Heart right ventricle (tissue), 16 donors: ENCODE data around the gene SFTPB. TPM values are rescaled to one million over a fixed set of nuclear protein-coding genes. Genes with fewer than 3 reads are reported as not detected.

ENCODE experiments used
- ATAC-seq, 8 donors: fragments of 200-7000 bp; cut with Tn5 transposase; one replicate each; pipeline ENCODE4 v1.9.1; 2020; ENCODE audit warnings: mild to moderate bottlenecking in 8 of 8, moderate library complexity in 8 of 8, moderate number of reproducible peaks in 1 of 8
- DNase-seq, 2 donors: peaks; one replicate each; pipeline ENCODE4 v3.0.0-alpha.2; 2020
- H3K27ac ChIP-seq, 10 donors: fragments of 200-600 bp; sonication (generic) in 2 of 10; one replicate each; pipeline versions ENCODE4 v1.5.0 to v1.8.0; 2020 to 2022; ENCODE audit warnings: mild to moderate bottlenecking in 3 of 10
- H3K27me3 ChIP-seq, 7 donors: fragments of 200-600 bp; one replicate each; pipeline ENCODE4 v1.8.0; 2021 to 2022; ENCODE audit warnings: mild to moderate bottlenecking in 2 of 7
- H3K36me3 ChIP-seq, 9 donors: fragments of 200-600 bp; sonication (generic) in 1 of 9; one replicate each; pipeline versions ENCODE4 v1.5.0 to v1.8.0; 2020 to 2022; ENCODE audit warnings: mild to moderate bottlenecking in 2 of 9
- H3K4me1 ChIP-seq, 9 donors: fragments of 200-600 bp; sonication (generic) in 1 of 9; one replicate each; pipeline versions ENCODE4 v1.5.0 to v1.8.0; 2020 to 2022; ENCODE audit warnings: mild to moderate bottlenecking in 4 of 9
- H3K4me3 ChIP-seq, 10 donors: fragments of 200-600 bp; sonication (generic) in 2 of 10; one replicate each; pipeline versions ENCODE4 v1.5.0 to v1.8.0; 2020 to 2022; ENCODE audit warnings: mild to moderate bottlenecking in 7 of 10, moderate library complexity in 2 of 10
- H3K9me3 ChIP-seq, 11 donors: fragments of 200-600 bp in 10 of 11; sonication (generic) in 2 of 11; one replicate each; pipeline versions ENCODE4 v1.5.0 to v1.8.0; 2013 to 2022; ENCODE audit warnings: mild to moderate bottlenecking in 2 of 11, control low read depth in 1 of 11, moderate library complexity in 1 of 11
- WGBS, 2 donors: extraction: QIAGEN DNeasy Blood & Tissue Kit; methylation state at CpG; one replicate each; pipeline ENCODE4 v1.1.7; 2013; ENCODE audit warnings: inconsistent platforms in 1 of 2; 5-methylcytosine and 5-hydroxymethylcytosine counted together
- intact Hi-C, 10 donors: fragments of 100-400 bp; cut with DNase I; formaldehyde crosslinking; loops; one replicate each; pipeline versions ENCODE4 v1.11.1 to v1.14.2; 2022
- polyA plus RNA-seq, 2 donors: library from polyadenylated mRNA; stranded (reverse); fragments of 200-250 nt; gene quantifications; one replicate each; pipeline ENCODE4 v1.2.3, GENCODE V29; 2013
- total RNA-seq, 10 donors: library from RNA; stranded (reverse); fragmentation: NEBNext Ultra II Directional in 3 of 10; extraction: Animal tissue kit (Norgen Biotek cat#: 25700) in 3 of 10; gene quantifications; one replicate each; pipeline versions ENCODE4 v1.2.1 to v1.2.4, GENCODE V29; 2021 to 2023
- TF ChIP-seq, protein P1 (sequence below), 9 donors: fragments of 200-600 bp; sonication (generic) in 2 of 9; IDR thresholded peaks; one replicate each; pipeline versions ENCODE4 v1.5.0 to v1.8.0; 2021 to 2022; ENCODE audit warnings: antibody characterized with exemption in 9 of 9, mild to moderate bottlenecking in 5 of 9, moderate library complexity in 1 of 9
- donor health status: Arrhythmogenic right ventricular cardiomyopathy.
- donor health status: ischemic (EF 13 %, LVEDD 7.1; RV severe dilation, severe dysfunction).
- donor health status: healthy with polysubstance abuse.
- donor health status: DM: no; HTN: yes; CAD: no.
- donor health status: DM: no; HTN: no; CAD: no.
- donor health status: ischemic (EF 25% LVEDD 6.9; RV normal size, moderate dysfunction).
- donor health status: ischemic (EF 25% LVEDD 5.7; RV mildly dilated, moderate dysfunction).
- donor health status: healthy.
- donor health status: DM: yes; HTN: yes; CAD: no.
- donor health status: Ischemic cardiomyopathy.
- donor health status: ischemic (EF 35%, LVEDD 5.7; RV mildly dilated, moderate dysfunction).
- donor health status: nonischemic (EF 11% LVEDD 7.7; RV severe dilation, severe dysfunction).
- donor health status: DM: yes; HTN: yes; CAD: no.
- donor health status: PGD.
- donor health status: ischemic (EF 29% LVEDD 5.4; RV normal size, mild dysfunction).
- donor health status: nonischemic (EF 23%, LVEDD 6.1; RV moderate dilation, normal function).

Gene SFTPB
- total and polyA plus RNA-seq, 12 donors: 0.62 to 1.2 TPM; not detected in 10

DNA sequence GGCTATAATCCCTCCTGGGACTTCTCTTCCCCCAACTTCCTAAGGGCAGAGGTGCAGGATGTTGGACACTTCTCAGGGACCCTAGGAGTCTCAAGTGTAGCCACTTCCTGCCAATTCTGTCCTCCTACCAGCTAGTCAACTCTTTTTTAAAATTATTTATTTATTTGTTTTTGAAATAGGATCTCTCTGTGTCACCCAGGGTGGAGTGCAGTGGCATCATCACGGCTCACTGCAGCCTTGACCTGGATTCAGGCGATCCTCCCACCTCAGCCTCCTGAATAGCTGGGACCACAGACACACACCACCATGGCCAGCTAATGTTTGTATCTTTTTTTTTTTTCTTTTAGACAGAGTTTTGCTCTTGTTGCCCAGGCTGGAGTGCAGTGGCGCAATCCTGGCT lies 11.5 kb downstream of the SFTPB start:
- peaks cover 0 to 61% (median 3%) of the 10 kb centered on the region in 9 donors for H3K36me3 ChIP-seq
- TF ChIP-seq, protein P1, sequence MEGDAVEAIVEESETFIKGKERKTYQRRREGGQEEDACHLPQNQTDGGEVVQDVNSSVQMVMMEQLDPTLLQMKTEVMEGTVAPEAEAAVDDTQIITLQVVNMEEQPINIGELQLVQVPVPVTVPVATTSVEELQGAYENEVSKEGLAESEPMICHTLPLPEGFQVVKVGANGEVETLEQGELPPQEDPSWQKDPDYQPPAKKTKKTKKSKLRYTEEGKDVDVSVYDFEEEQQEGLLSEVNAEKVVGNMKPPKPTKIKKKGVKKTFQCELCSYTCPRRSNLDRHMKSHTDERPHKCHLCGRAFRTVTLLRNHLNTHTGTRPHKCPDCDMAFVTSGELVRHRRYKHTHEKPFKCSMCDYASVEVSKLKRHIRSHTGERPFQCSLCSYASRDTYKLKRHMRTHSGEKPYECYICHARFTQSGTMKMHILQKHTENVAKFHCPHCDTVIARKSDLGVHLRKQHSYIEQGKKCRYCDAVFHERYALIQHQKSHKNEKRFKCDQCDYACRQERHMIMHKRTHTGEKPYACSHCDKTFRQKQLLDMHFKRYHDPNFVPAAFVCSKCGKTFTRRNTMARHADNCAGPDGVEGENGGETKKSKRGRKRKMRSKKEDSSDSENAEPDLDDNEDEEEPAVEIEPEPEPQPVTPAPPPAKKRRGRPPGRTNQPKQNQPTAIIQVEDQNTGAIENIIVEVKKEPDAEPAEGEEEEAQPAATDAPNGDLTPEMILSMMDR (IDR thresholded peaks at IDR 0.05): no peak
- DNase-seq (no peak), ATAC-seq (no peak)
- intact Hi-C loops: loop anchor here in 1 of 10 donors (10.0 kb wide), 1 partner anchor 48 kb away; no protein-coding TSS in a partner anchor
- H3K27me3 ChIP-seq: no peaks in the 10 kb centered on the region
- H3K4me3 ChIP-seq: no peak overlapping the region
- H3K27ac ChIP-seq: no peak overlapping the region
- peaks cover 0 to 13% (median 3%) of the 10 kb centered on the region in 9 donors for H3K4me1 ChIP-seq
- H3K9me3 ChIP-seq: no peaks in the 10 kb centered on the region
- 86% methylated on average over 3 of the region's 3 CpGs for WGBS, 2 donors

DNA sequence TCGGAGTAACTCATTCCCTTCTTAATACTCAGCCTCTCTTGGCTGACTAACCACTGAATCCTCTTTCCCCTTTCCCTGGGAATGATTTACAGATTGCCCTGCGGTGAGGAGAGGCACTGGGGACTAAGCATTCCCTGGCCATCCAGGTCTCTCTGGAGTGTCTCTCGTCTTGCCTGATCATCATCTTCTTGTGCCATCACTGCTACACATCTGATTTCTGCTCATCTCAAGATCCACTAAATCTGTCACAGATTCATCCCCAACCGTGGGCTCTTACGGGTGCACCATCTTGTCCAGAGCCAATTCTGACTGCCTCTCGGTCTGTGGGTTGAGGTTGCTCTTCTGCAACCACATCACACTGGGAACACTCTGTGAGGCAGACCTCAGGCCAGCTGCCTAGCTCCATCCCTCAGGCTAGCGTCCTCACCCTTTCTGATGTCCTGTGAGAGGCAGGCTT lies 12.0 kb downstream of the SFTPB start:
- Histone ChIP-seq H3K4me3 (no peak overlapping the region), H3K9me3 (no peaks in the 10 kb centered on the region), H3K27ac (no peak overlapping the region), H3K4me1 (peaks cover 0 to 9% (median 0%) of the 10 kb centered on the region in 9 donors), H3K27me3 (no peaks in the 10 kb centered on the region), H3K36me3 (peaks cover 0 to 66% (median 4%) of the 10 kb centered on the region in 9 donors)
- TF ChIP-seq, protein P1 (IDR thresholded peaks at IDR 0.05): no peak
- ATAC-seq (no peak), DNase-seq (no peak)
- WGBS, 2 donors: 86 to 91% methylated on average over 7 of the region's 7 CpGs
- intact Hi-C loops: loop anchor here in 1 of 10 donors (10.0 kb wide), 1 partner anchor 49 kb away; no protein-coding TSS in a partner anchor

DNA sequence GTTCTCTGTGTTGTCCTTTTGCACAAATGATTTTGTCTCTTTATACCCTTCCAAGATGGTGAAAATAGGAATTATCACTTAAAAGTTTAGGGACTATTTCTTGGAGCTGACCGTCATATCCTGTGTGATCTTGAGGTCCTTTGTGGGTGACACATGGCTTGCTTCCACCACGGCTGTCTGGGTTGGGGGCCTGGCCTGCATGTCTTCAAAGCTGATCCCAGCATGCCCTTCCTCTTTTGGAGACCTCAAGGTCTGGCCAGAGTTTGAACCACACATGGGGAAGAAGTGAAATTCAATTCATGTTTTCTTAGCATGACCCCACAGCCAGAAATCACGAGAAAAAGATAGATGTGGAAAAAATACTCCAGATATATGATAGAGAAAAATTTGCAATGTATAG lies 14.0 kb downstream of the SFTPB start:
- no peak for ATAC-seq

DNA sequence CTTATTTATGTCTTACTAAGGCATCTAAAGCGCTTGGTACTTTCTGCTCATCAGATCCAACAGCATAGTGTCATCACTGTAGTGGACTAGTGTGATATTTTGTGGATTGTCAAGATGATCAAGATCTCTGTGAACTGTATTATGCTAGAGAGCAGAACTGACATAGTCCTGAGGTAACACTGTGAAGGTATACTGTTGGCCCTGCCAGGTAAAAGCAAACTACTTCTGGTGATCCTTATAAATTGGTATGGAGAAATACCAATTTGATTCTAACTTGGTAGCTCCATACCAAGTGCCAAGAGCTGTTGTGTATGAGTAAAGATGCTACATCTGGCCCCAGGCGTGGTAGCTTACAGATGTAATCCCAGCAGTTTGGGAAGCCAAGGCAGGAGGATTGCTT lies 15.9 kb downstream of the SFTPB start:
- TF ChIP-seq, protein P1 (IDR thresholded peaks at IDR 0.05): no peak
- no peaks in the 10 kb centered on the region for H3K27me3 ChIP-seq
- WGBS, 2 donors: 97 to 100% methylated on average over 2 of the region's 2 CpGs
- no peak overlapping the region for H3K27ac ChIP-seq
- H3K9me3 ChIP-seq: no peaks in the 10 kb centered on the region
- intact Hi-C loops: loop anchor here in 1 of 10 donors (10.0 kb wide), 1 partner anchor 53 kb away; no protein-coding TSS in a partner anchor
- peaks cover 0 to 92% (median 20%) of the 10 kb centered on the region in 9 donors for H3K36me3 ChIP-seq
- DNase-seq (no peak), ATAC-seq (no peak)
- peaks cover 0 to 19% (median 14%) of the 10 kb centered on the region in 9 donors for H3K4me1 ChIP-seq
- no peak overlapping the region for H3K4me3 ChIP-seq

More for the DNA sequence above, 14.0 kb downstream of the SFTPB start:
- Histone ChIP-seq H3K27me3 (no peaks in the 10 kb centered on the region), H3K27ac (no peak overlapping the region), H3K36me3 (peaks cover 0 to 86% (median 13%) of the 10 kb centered on the region in 9 donors), H3K9me3 (no peaks in the 10 kb centered on the region), H3K4me3 (no peak overlapping the region), H3K4me1 (peaks cover 0 to 13% (median 8%) of the 10 kb centered on the region in 9 donors)
- no peak for DNase-seq
- intact Hi-C loops: loop anchor here in 1 of 10 donors (10.0 kb wide), 1 partner anchor 51 kb away; no protein-coding TSS in a partner anchor
- 85 to 90% methylated on average over 3 of the region's 3 CpGs for WGBS, 2 donors
- TF ChIP-seq, protein P1 (IDR thresholded peaks at IDR 0.05): no peak
